GM12891 (cell line): ENCODE measurements around the gene SORCS2.

Experiments
- POLR2A ChIP-seq: IDR thresholded peaks from 2 replicates; pipeline ENCODE4 v1.6.1; 2011; ENCODE audit warnings: low read depth, low read length, control low read depth
- POLR2AphosphoS5 ChIP-seq: IDR thresholded peaks from 2 replicates; pipeline ENCODE4 v1.6.1; 2011; ENCODE audit warnings: low read depth, low read length, control low read depth
- POU2F2 ChIP-seq: IDR thresholded peaks from 2 replicates; pipeline ENCODE4 v1.6.1; 2011; ENCODE audit warnings: low read depth, mild to moderate bottlenecking, control low read depth, low read length, moderate library complexity
- SPI1 ChIP-seq: IDR thresholded peaks from 2 replicates; pipeline ENCODE4 v1.6.1; 2011; ENCODE audit warnings: low read depth, low read length, control low read depth
- TAF1 ChIP-seq: IDR thresholded peaks from 2 replicates; pipeline ENCODE4 v1.6.1; 2011; ENCODE audit warnings: low read depth, low read length, control low read depth

GRCh38 chr4:7206385-7206784 is 14.0 kb downstream of the SORCS2 start:
- TF ChIP-seq POLR2A (no peak), TAF1 (no peak), POLR2AphosphoS5 (no peak), POU2F2 (no peak), SPI1 (no peak)
